Endothelial cell of umbilical vein (primary cell): ENCODE results near the gene CDIPT.

Experiments
- FOS ChIP-seq: IDR thresholded peaks from 2 replicates; pipeline ENCODE4 v1.6.1; 2011; ENCODE audit warnings: mild to moderate bottlenecking, low read length, moderate library complexity, borderline replicate concordance; ENCODE audit not compliant: insufficient read depth
- GATA2 ChIP-seq: IDR thresholded peaks from 2 replicates; pipeline ENCODE4 v1.7.0; 2011; ENCODE audit warnings: low read depth, mild to moderate bottlenecking, moderate library complexity, mixed read lengths, low read length; ENCODE audit not compliant: insufficient read length, insufficient read depth
- JUN ChIP-seq: IDR thresholded peaks from 2 replicates; pipeline ENCODE4 v1.6.1; 2011; ENCODE audit warnings: borderline replicate concordance, low read depth; ENCODE audit not compliant: insufficient read length, insufficient read depth
- POLR2AphosphoS5 ChIP-seq: IDR thresholded peaks from 2 replicates; pipeline ENCODE4 v1.6.1; 2012; ENCODE audit warnings: low read depth, mild to moderate bottlenecking, control low read depth, low read length, moderate library complexity; ENCODE audit not compliant: insufficient read depth
- TF ChIP-seq, protein P1 (sequence below), 2 donors: IDR thresholded peaks; 1 replicate in 1 of 2; 2 replicates in 1 of 2; pipeline ENCODE4 v1.5.1; 2011; ENCODE audit warnings: low read length in 2 of 2, mild to moderate bottlenecking in 2 of 2, moderate library complexity in 2 of 2, control low read depth in 1 of 2, inconsistent platforms in 1 of 2, low read depth in 1 of 2; ENCODE audit not compliant: insufficient read depth in 1 of 2; ENCODE audit errors: extremely low read depth in 1 of 2

DNA sequence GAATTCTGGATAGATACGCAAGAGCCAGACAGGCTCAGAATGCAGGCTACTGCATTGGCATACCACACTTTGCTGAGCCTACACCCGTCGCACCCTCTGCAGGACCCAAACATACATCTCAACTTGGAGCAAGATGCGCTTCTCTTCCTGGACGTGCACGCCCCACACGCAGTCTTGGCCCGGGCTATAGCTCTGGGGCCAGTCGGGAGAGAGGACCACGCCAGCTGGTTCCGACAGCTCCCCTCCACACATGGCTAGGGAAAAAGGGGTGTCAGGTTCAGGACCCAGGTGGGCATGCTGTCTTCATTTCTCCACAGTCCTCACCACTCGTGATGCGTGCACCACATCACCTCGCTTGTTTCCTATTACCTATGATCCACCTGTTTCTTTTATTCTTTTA lies 15.1 kb upstream of the CDIPT start:
- TF ChIP-seq, protein P1, sequence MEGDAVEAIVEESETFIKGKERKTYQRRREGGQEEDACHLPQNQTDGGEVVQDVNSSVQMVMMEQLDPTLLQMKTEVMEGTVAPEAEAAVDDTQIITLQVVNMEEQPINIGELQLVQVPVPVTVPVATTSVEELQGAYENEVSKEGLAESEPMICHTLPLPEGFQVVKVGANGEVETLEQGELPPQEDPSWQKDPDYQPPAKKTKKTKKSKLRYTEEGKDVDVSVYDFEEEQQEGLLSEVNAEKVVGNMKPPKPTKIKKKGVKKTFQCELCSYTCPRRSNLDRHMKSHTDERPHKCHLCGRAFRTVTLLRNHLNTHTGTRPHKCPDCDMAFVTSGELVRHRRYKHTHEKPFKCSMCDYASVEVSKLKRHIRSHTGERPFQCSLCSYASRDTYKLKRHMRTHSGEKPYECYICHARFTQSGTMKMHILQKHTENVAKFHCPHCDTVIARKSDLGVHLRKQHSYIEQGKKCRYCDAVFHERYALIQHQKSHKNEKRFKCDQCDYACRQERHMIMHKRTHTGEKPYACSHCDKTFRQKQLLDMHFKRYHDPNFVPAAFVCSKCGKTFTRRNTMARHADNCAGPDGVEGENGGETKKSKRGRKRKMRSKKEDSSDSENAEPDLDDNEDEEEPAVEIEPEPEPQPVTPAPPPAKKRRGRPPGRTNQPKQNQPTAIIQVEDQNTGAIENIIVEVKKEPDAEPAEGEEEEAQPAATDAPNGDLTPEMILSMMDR (IDR thresholded peaks at IDR 0.05; ENCODE audit: extremely low read depth in 1 of 2, insufficient read depth in 1 of 2, low read depth in 1 of 2, low read length in 2 of 2) = no peak
- no peak for TF ChIP-seq GATA2
- no peak for TF ChIP-seq JUN
- TF ChIP-seq POLR2AphosphoS5 = no peak
- TF ChIP-seq FOS = no peak
